H1 (cell line): ENCODE measurements around the gene ZNRF2. TPM values are rescaled to one million over a fixed set of nuclear protein-coding genes. Genes with fewer than 3 reads are reported as not detected.

Experiments
- ASH2L ChIP-seq: fragments of 200-600, 300-600 bp; sonication (generic); IDR thresholded peaks from one replicate; pipeline ENCODE4 v1.7.1; 2017; ENCODE audit warnings: low read length
- ATF3 ChIP-seq: IDR thresholded peaks from 2 replicates; pipeline ENCODE4 v1.6.1; 2011; ENCODE audit warnings: low read depth, mild to moderate bottlenecking, low read length; ENCODE audit not compliant: insufficient read depth
- GABPA ChIP-seq: IDR thresholded peaks from 2 replicates; pipeline ENCODE4 v1.6.1; 2011; ENCODE audit warnings: mild to moderate bottlenecking, low read length, moderate library complexity, borderline replicate concordance; ENCODE audit not compliant: insufficient read depth
- polyA plus RNA-seq, 7 experiments: library from polyadenylated mRNA; depleted of rRNA in 3 of 7; stranded (reverse) in 5 of 7; unstranded in 2 of 7; fragments of >200 nt in 5 of 7; fragments of 200-250 nt in 2 of 7; gene quantifications; 1 replicate in 5 of 7; 2 replicates in 1 of 7; 4 replicates in 1 of 7; pipeline versions ENCODE4 v1.2.1 to v1.2.3, GENCODE V29; 2011 to 2013; ENCODE audit warnings: missing spikeins in 2 of 7, mixed read lengths in 2 of 7
- total RNA-seq: library from RNA; stranded (reverse); fragmentation: NEBNext Ultra II Directional; extraction: Animal tissue kit (Norgen Biotek cat#: 25700); gene quantifications from 2 replicates; pipeline ENCODE4 v1.2.1, GENCODE V29; 2021
- TF ChIP-seq, protein P1 (sequence below): fragments of 300-600 bp; sonication (generic); IDR thresholded peaks from 2 replicates; pipeline ENCODE4 v1.7.1; 2012; ENCODE audit warnings: low read length, moderate library complexity, mild to moderate bottlenecking, inconsistent platforms; ENCODE audit not compliant: insufficient replicate concordance

ZNRF2 gene
- total and polyA plus RNA-seq, 2 of the 8 experiments (the other 6 are each of a cell fraction or from before 2014, with no cell fraction given): 2.9 to 16.2 TPM

DNA sequence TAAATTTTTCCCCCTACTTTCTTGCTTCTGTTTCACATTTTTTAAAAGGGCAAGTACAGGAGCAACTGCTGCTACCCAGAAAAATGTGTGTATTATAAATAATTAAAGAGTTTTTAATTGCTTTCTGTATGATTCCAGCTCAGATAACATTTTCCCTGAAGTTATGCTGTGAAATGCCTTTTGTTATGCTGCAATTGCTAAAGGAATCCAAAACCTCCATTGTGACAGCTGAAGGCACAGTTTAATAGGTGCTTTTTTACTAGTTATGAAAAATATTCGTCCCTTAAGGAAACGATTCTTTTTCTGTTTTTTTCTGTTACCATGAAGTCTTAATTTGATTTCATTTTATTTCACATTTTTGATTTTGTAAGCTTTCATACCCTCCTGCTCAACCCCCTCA lies 83.2 kb downstream of the ZNRF2 start (continued):
- TF ChIP-seq, protein P1, sequence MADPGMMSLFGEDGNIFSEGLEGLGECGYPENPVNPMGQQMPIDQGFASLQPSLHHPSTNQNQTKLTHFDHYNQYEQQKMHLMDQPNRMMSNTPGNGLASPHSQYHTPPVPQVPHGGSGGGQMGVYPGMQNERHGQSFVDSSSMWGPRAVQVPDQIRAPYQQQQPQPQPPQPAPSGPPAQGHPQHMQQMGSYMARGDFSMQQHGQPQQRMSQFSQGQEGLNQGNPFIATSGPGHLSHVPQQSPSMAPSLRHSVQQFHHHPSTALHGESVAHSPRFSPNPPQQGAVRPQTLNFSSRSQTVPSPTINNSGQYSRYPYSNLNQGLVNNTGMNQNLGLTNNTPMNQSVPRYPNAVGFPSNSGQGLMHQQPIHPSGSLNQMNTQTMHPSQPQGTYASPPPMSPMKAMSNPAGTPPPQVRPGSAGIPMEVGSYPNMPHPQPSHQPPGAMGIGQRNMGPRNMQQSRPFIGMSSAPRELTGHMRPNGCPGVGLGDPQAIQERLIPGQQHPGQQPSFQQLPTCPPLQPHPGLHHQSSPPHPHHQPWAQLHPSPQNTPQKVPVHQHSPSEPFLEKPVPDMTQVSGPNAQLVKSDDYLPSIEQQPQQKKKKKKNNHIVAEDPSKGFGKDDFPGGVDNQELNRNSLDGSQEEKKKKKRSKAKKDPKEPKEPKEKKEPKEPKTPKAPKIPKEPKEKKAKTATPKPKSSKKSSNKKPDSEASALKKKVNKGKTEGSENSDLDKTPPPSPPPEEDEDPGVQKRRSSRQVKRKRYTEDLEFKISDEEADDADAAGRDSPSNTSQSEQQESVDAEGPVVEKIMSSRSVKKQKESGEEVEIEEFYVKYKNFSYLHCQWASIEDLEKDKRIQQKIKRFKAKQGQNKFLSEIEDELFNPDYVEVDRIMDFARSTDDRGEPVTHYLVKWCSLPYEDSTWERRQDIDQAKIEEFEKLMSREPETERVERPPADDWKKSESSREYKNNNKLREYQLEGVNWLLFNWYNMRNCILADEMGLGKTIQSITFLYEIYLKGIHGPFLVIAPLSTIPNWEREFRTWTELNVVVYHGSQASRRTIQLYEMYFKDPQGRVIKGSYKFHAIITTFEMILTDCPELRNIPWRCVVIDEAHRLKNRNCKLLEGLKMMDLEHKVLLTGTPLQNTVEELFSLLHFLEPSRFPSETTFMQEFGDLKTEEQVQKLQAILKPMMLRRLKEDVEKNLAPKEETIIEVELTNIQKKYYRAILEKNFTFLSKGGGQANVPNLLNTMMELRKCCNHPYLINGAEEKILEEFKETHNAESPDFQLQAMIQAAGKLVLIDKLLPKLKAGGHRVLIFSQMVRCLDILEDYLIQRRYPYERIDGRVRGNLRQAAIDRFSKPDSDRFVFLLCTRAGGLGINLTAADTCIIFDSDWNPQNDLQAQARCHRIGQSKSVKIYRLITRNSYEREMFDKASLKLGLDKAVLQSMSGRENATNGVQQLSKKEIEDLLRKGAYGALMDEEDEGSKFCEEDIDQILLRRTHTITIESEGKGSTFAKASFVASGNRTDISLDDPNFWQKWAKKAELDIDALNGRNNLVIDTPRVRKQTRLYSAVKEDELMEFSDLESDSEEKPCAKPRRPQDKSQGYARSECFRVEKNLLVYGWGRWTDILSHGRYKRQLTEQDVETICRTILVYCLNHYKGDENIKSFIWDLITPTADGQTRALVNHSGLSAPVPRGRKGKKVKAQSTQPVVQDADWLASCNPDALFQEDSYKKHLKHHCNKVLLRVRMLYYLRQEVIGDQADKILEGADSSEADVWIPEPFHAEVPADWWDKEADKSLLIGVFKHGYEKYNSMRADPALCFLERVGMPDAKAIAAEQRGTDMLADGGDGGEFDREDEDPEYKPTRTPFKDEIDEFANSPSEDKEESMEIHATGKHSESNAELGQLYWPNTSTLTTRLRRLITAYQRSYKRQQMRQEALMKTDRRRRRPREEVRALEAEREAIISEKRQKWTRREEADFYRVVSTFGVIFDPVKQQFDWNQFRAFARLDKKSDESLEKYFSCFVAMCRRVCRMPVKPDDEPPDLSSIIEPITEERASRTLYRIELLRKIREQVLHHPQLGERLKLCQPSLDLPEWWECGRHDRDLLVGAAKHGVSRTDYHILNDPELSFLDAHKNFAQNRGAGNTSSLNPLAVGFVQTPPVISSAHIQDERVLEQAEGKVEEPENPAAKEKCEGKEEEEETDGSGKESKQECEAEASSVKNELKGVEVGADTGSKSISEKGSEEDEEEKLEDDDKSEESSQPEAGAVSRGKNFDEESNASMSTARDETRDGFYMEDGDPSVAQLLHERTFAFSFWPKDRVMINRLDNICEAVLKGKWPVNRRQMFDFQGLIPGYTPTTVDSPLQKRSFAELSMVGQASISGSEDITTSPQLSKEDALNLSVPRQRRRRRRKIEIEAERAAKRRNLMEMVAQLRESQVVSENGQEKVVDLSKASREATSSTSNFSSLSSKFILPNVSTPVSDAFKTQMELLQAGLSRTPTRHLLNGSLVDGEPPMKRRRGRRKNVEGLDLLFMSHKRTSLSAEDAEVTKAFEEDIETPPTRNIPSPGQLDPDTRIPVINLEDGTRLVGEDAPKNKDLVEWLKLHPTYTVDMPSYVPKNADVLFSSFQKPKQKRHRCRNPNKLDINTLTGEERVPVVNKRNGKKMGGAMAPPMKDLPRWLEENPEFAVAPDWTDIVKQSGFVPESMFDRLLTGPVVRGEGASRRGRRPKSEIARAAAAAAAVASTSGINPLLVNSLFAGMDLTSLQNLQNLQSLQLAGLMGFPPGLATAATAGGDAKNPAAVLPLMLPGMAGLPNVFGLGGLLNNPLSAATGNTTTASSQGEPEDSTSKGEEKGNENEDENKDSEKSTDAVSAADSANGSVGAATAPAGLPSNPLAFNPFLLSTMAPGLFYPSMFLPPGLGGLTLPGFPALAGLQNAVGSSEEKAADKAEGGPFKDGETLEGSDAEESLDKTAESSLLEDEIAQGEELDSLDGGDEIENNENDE: no peak
- TF ChIP-seq GABPA (no peak), ATF3 (no peak), ASH2L (no peak)
